ENCODE results near the gene MED31.
"Not testable (repeated sequence)": the region's sequence is repeated elsewhere in the genome, so short reads cannot be mapped to it uniquely, and the experiment has no call there.

The MED31 gene

GRCh38 chr17:6651354-6651918 lies at the start of gene MED31, which contains the start of gene C17orf100:
TSS of gene MED31 (minus strand) at chr17:6651605. CDS start at chr17:6651528, 77 bp downstream.
TSS of gene C17orf100 (plus strand) at chr17:6651762. CDS start at chr17:6651914, 152 bp downstream.
- DNase-seq: peak; percentile 99

GRCh38 chr17:6700948-6701307 lies 49.5 kb upstream of the MED31 start:
- no peak for DNase-seq

GRCh38 chr17:6699997-6700947 lies 48.9 kb upstream of the MED31 start:
- peak; percentile 89 for DNase-seq

GRCh38 chr17:6698004-6698403 lies 46.6 kb upstream of the MED31 start:
- DNase-seq: no peak

- DNase-seq: no peak
These were observed 45.5 kb upstream of the MED31 start for GRCh38 chr17:6696906-6697305.

GRCh38 chr17:6695565-6695964 lies 44.2 kb upstream of the MED31 start:
- DNase-seq: no peak

- DNase-seq: no peak
These were observed 43.6 kb upstream of the MED31 start for GRCh38 chr17:6695051-6695450.

GRCh38 chr17:6691958-6692357 lies 40.6 kb upstream of the MED31 start:
- DNase-seq: not testable (repeated sequence)

- no peak for DNase-seq
These were observed 40.1 kb upstream of the MED31 start for GRCh38 chr17:6691546-6691945.

- DNase-seq: no peak
These were observed 39.2 kb upstream of the MED31 start for GRCh38 chr17:6690641-6691040.

GRCh38 chr17:6688944-6689343 lies 37.5 kb upstream of the MED31 start:
- DNase-seq: no peak

- DNase-seq: no peak
These were observed 34.6 kb upstream of the MED31 start for GRCh38 chr17:6686026-6686425.

- no peak for DNase-seq
These were observed 33.7 kb upstream of the MED31 start for GRCh38 chr17:6684881-6685767.

GRCh38 chr17:6684460-6684783 lies 33.0 kb upstream of the MED31 start:
- DNase-seq: no peak

- no peak for DNase-seq
These were observed 32.5 kb upstream of the MED31 start for GRCh38 chr17:6683730-6684459.

GRCh38 chr17:6683081-6683684 lies 31.8 kb upstream of the MED31 start:
- no peak for DNase-seq

GRCh38 chr17:6682339-6682738 lies 30.9 kb upstream of the MED31 start:
- DNase-seq: no peak

- DNase-seq: no peak
These were observed 30.3 kb upstream of the MED31 start for GRCh38 chr17:6681671-6682070.

- no peak for DNase-seq
These were observed 29.8 kb upstream of the MED31 start for GRCh38 chr17:6681176-6681575.

- DNase-seq: no peak
These were observed 27.8 kb upstream of the MED31 start for GRCh38 chr17:6679241-6679640.

- no peak for DNase-seq
These were observed 26.5 kb upstream of the MED31 start for GRCh38 chr17:6677946-6678345.

- DNase-seq: no peak
These were observed 25.9 kb upstream of the MED31 start for GRCh38 chr17:6677158-6677831.

All from islet precursor cell (in vitro differentiated cells).